ENCODE results near the gene UBE2G2.

The UBE2G2 gene

GRCh38 chr21:44804762-44805161 lies 3.1 kb upstream of the UBE2G2 start:
- peaks cover 55% of the 10 kb centered on the region for H3K79me2 ChIP-seq (ENCODE audit: insufficient read depth, low read length)
- peaks cover 38% of the 10 kb centered on the region for H4K20me1 ChIP-seq (ENCODE audit: insufficient read depth, low read length)
- no peak overlapping the region for H3K9ac ChIP-seq (ENCODE audit: low read depth, low read length)
- no peak for ATAC-seq (ENCODE audit: insufficient read depth, low read depth)
- no peak for DNase-seq
- no peaks in the 10 kb centered on the region for H3K27me3 ChIP-seq (ENCODE audit: insufficient read depth, low read length, poor library complexity)
- no peaks in the 10 kb centered on the region for H3K9me3 ChIP-seq (ENCODE audit: insufficient read depth, low read length, severe bottlenecking)
- no peak overlapping the region for H3K27ac ChIP-seq (ENCODE audit: low read length)
- H3K4me3 ChIP-seq (ENCODE audit: low read depth in 1 of 2, low read length in 2 of 2), result no peak overlapping the region
- no peak overlapping the region for H3K4me2 ChIP-seq (ENCODE audit: insufficient read depth, low read length)
- no peak for TF ChIP-seq CTCF (IDR thresholded peaks at IDR 0.05; ENCODE audit: borderline replicate concordance, extremely low read depth, low read length, poor library complexity, severe bottlenecking)
- no peak for TF ChIP-seq EZH2 (IDR thresholded peaks at IDR 0.05; ENCODE audit: borderline replicate concordance, low read depth, low read length, severe bottlenecking)
- H3K4me1 ChIP-seq (ENCODE audit: insufficient read depth, low read length), result peaks cover 26% of the 10 kb centered on the region
- peaks cover 66% of the 10 kb centered on the region for H3K36me3 ChIP-seq (ENCODE audit: insufficient read depth, low read length)
- H2AFZ ChIP-seq (ENCODE audit: low read depth, low read length), result no peak overlapping the region

GRCh38 chr21:44803651-44804050 lies 2.0 kb upstream of the UBE2G2 start:
- H3K36me3 ChIP-seq (ENCODE audit: insufficient read depth, low read length), result peaks cover 66% of the 10 kb centered on the region

GRCh38 chr21:44802396-44803153 lies 955 bp upstream of the UBE2G2 start:
- Histone ChIP-seq H3K27ac (ENCODE audit: low read length) (peak overlapping the region; percentile 95), H4K20me1 (ENCODE audit: insufficient read depth, low read length) (peaks cover 36% of the 10 kb centered on the region; the same call in 1 of the 2 replicates), H3K4me2 (ENCODE audit: insufficient read depth, low read length) (peak overlapping the region; percentile 71), H3K4me1 (ENCODE audit: insufficient read depth, low read length) (peaks cover 34% of the 10 kb centered on the region), H3K4me3 (ENCODE audit: low read depth in 1 of 2, low read length in 2 of 2) (peak overlapping the region; percentile 57 to 94; a peak in 3 of 4 replicates), H3K9me3 (ENCODE audit: insufficient read depth, low read length, severe bottlenecking) (no peaks in the 10 kb centered on the region), H3K79me2 (ENCODE audit: insufficient read depth, low read length) (peaks cover 61% of the 10 kb centered on the region), H2AFZ (ENCODE audit: low read depth, low read length) (peak overlapping the region; percentile 100; the same call in 1 of the 2 replicates), H3K27me3 (ENCODE audit: insufficient read depth, low read length, poor library complexity) (no peaks in the 10 kb centered on the region), H3K9ac (ENCODE audit: low read depth, low read length) (peak overlapping the region; percentile 83), H3K36me3 (ENCODE audit: insufficient read depth, low read length) (peaks cover 64% of the 10 kb centered on the region)
- TF ChIP-seq CTCF (IDR thresholded peaks at IDR 0.05; ENCODE audit: borderline replicate concordance, extremely low read depth, low read length, poor library complexity, severe bottlenecking), result no peak
- TF ChIP-seq EZH2 (IDR thresholded peaks at IDR 0.05; ENCODE audit: borderline replicate concordance, low read depth, low read length, severe bottlenecking), result no peak
- DNase-seq, result no peak
- ATAC-seq (ENCODE audit: insufficient read depth, low read depth), result peak; percentile 10; the same call in 2 of the 3 replicates

More at GRCh38 chr21:44803651-44804050, 2.0 kb upstream of the UBE2G2 start:
- Histone ChIP-seq H2AFZ (ENCODE audit: low read depth, low read length) (no peak overlapping the region), H3K79me2 (ENCODE audit: insufficient read depth, low read length) (peaks cover 56% of the 10 kb centered on the region), H3K27me3 (ENCODE audit: insufficient read depth, low read length, poor library complexity) (no peaks in the 10 kb centered on the region), H3K4me2 (ENCODE audit: insufficient read depth, low read length) (peak overlapping the region; percentile 71; the same call in 1 of the 2 replicates), H3K9me3 (ENCODE audit: insufficient read depth, low read length, severe bottlenecking) (no peaks in the 10 kb centered on the region), H3K4me3 (ENCODE audit: low read depth in 1 of 2, low read length in 2 of 2) (no peak overlapping the region), H4K20me1 (ENCODE audit: insufficient read depth, low read length) (peaks cover 33% of the 10 kb centered on the region; the same call in 1 of the 2 replicates), H3K4me1 (ENCODE audit: insufficient read depth, low read length) (peaks cover 34% of the 10 kb centered on the region), H3K27ac (ENCODE audit: low read length) (no peak overlapping the region), H3K9ac (ENCODE audit: low read depth, low read length) (no peak overlapping the region)
- TF ChIP-seq CTCF (IDR thresholded peaks at IDR 0.05; ENCODE audit: borderline replicate concordance, extremely low read depth, low read length, poor library complexity, severe bottlenecking), result no peak
- no peak for TF ChIP-seq EZH2 (IDR thresholded peaks at IDR 0.05; ENCODE audit: borderline replicate concordance, low read depth, low read length, severe bottlenecking)
- no peak for DNase-seq
- no peak for ATAC-seq (ENCODE audit: insufficient read depth, low read depth)
